Mesendoderm (in vitro differentiated cells): ENCODE results near the gene ATP5F1E.
"Not testable (repeated sequence)": the region's sequence is repeated elsewhere in the genome, so short reads cannot be mapped to it uniquely, and the experiment has no call there.

ENCODE experiments used
- DNase-seq: peaks from one replicate; pipeline ENCODE4 v3.0.0; 2013
- H2AK5ac ChIP-seq: 2 replicates; pipeline ENCODE4 v1.6.1; 2013; ENCODE audit warnings: low read length, inconsistent platforms
- H2BK120ac ChIP-seq: 2 replicates; pipeline ENCODE4 v1.6.1; 2013; ENCODE audit warnings: low read depth, mild to moderate bottlenecking, low read length, moderate library complexity, mixed read lengths
- H2BK15ac ChIP-seq: replicated peaks from 2 replicates; pipeline ENCODE4 v1.6.1; 2013; ENCODE audit warnings: low read depth, mild to moderate bottlenecking, moderate library complexity
- H2BK5ac ChIP-seq: 2 replicates; pipeline ENCODE4 v1.6.1; 2013; ENCODE audit warnings: low read length, inconsistent platforms
- H3K18ac ChIP-seq: 2 replicates; pipeline ENCODE4 v1.6.1; 2013; ENCODE audit warnings: mild to moderate bottlenecking, low read length, mixed read lengths
- H3K23ac ChIP-seq: one replicate; pipeline ENCODE4 v1.6.1; 2013; ENCODE audit warnings: low read length
- H3K27ac ChIP-seq: 2 replicates; pipeline ENCODE4 v1.5.1; 2013; ENCODE audit warnings: low read depth, mild to moderate bottlenecking, inconsistent platforms, low read length, moderate library complexity
- H3K27me3 ChIP-seq: 2 replicates; pipeline ENCODE4 v1.6.1; 2013; ENCODE audit warnings: low read length, control low read depth, mild to moderate bottlenecking, inconsistent platforms; ENCODE audit not compliant: insufficient read depth, poor library complexity
- H3K36me3 ChIP-seq: 2 replicates; pipeline ENCODE4 v1.6.1; 2013; ENCODE audit warnings: low read length, inconsistent platforms; ENCODE audit not compliant: control insufficient read depth, insufficient read depth
- H3K4ac ChIP-seq: one replicate; pipeline ENCODE4 v1.6.1; 2013; ENCODE audit warnings: low read depth, mild to moderate bottlenecking, low read length, moderate library complexity
- H3K4me1 ChIP-seq: 2 replicates; pipeline ENCODE4 v1.6.1; 2013; ENCODE audit warnings: low read depth, low read length, inconsistent platforms; ENCODE audit not compliant: control insufficient read depth
- H3K4me2 ChIP-seq: 2 replicates; pipeline ENCODE4 v1.6.1; 2013; ENCODE audit warnings: low read length
- H3K4me3 ChIP-seq: 2 replicates; pipeline ENCODE4 v1.5.1; 2013; ENCODE audit warnings: mild to moderate bottlenecking, low read length
- H3K56ac ChIP-seq: one replicate; pipeline ENCODE4 v1.6.1; 2013; ENCODE audit warnings: low read length
- H3K79me1 ChIP-seq: 2 replicates; pipeline ENCODE4 v1.6.1; 2013; ENCODE audit warnings: low read length, inconsistent platforms
- H3K79me2 ChIP-seq: 2 replicates; pipeline ENCODE4 v1.6.1; 2013; ENCODE audit warnings: mild to moderate bottlenecking, low read length; ENCODE audit not compliant: control insufficient read depth, insufficient read depth
- H3K9ac ChIP-seq: 2 replicates; pipeline ENCODE4 v1.6.1; 2013; ENCODE audit warnings: low read length, inconsistent platforms
- H4K5ac ChIP-seq: one replicate; pipeline ENCODE4 v1.6.1; 2013; ENCODE audit warnings: low read length
- H4K8ac ChIP-seq: one replicate; pipeline ENCODE4 v1.6.1; 2013; ENCODE audit warnings: low read depth, mild to moderate bottlenecking, control low read depth, low read length, moderate library complexity
- WGBS: extraction: QIAGEN DNeasy Blood & Tissue Kit; methylation state at CpG from one replicate; pipeline ENCODE4 v1.1.7; 2013; ENCODE audit warnings: low lambda C conversion rate, missing lambda C conversion rate; ENCODE audit not compliant: insufficient coverage; ENCODE audit errors: extremely low coverage; 5-methylcytosine and 5-hydroxymethylcytosine counted together

Gene ATP5F1E

GRCh38 chr20:58986968-58987517 is 45.1 kb downstream of the ATP5F1E start:
- Histone ChIP-seq H3K9ac (no peak overlapping the region), H3K4me2 (no peak overlapping the region), H3K27me3 (no peaks in the 10 kb centered on the region), H3K79me1 (peaks cover 26% of the 10 kb centered on the region), H3K23ac (no peak overlapping the region), H3K4me3 (no peak overlapping the region), H2BK15ac (no peak overlapping the region), H3K27ac (no peak overlapping the region), H3K79me2 (peaks cover 30% of the 10 kb centered on the region), H2BK120ac (no peak overlapping the region), H3K18ac (no peak overlapping the region), H3K56ac (no peak overlapping the region), H3K36me3 (peaks cover 20% of the 10 kb centered on the region), H2AK5ac (no peak overlapping the region), H3K4me1 (peaks cover 8% of the 10 kb centered on the region), H4K5ac (no peak overlapping the region), H3K4ac (no peak overlapping the region), H2BK5ac (no peak overlapping the region), H4K8ac (no peak overlapping the region)
- WGBS, result no CpG with 5 or more reads among the region's 8 CpGs
- no peak for DNase-seq

- Histone ChIP-seq H3K79me1 (peaks cover 26% of the 10 kb centered on the region), H2BK15ac (no peak overlapping the region), H3K9ac (no peak overlapping the region), H3K4me1 (peaks cover 8% of the 10 kb centered on the region), H3K4ac (no peak overlapping the region), H3K4me3 (no peak overlapping the region), H2BK120ac (no peak overlapping the region), H3K27me3 (no peaks in the 10 kb centered on the region), H4K5ac (no peak overlapping the region), H3K36me3 (peaks cover 16% of the 10 kb centered on the region), H2BK5ac (no peak overlapping the region), H2AK5ac (no peak overlapping the region), H3K79me2 (peaks cover 33% of the 10 kb centered on the region), H3K27ac (no peak overlapping the region), H3K23ac (no peak overlapping the region), H3K56ac (no peak overlapping the region), H3K4me2 (no peak overlapping the region), H4K8ac (no peak overlapping the region), H3K18ac (no peak overlapping the region)
- no peak for DNase-seq
- no CpG with 5 or more reads among the region's 9 CpGs for WGBS
These were observed 45.7 kb downstream of the ATP5F1E start for GRCh38 chr20:58986286-58986967.

- Histone ChIP-seq H4K5ac (no peak overlapping the region), H2BK5ac (no peak overlapping the region), H3K4me1 (peaks cover 8% of the 10 kb centered on the region), H3K4me3 (no peak overlapping the region), H3K9ac (no peak overlapping the region), H2BK120ac (no peak overlapping the region), H3K23ac (no peak overlapping the region), H3K56ac (no peak overlapping the region), H3K27ac (no peak overlapping the region), H2AK5ac (no peak overlapping the region), H3K27me3 (no peaks in the 10 kb centered on the region), H4K8ac (no peak overlapping the region), H3K79me2 (peaks cover 33% of the 10 kb centered on the region), H3K4me2 (no peak overlapping the region), H3K18ac (no peak overlapping the region), H2BK15ac (no peak overlapping the region), H3K36me3 (peaks cover 10% of the 10 kb centered on the region), H3K4ac (no peak overlapping the region), H3K79me1 (peaks cover 26% of the 10 kb centered on the region)
- no peak for DNase-seq
- WGBS, result 100% methylated on average over 1 of the region's 5 CpGs
These were observed 46.5 kb downstream of the ATP5F1E start for GRCh38 chr20:58985656-58986055.

- no peaks in the 10 kb centered on the region for H3K27me3 ChIP-seq
- no peak overlapping the region for H3K9ac ChIP-seq
- no peak overlapping the region for H3K23ac ChIP-seq
- H2BK120ac ChIP-seq, result no peak overlapping the region
- WGBS, result no CpG with 5 or more reads among the region's 6 CpGs
- H3K18ac ChIP-seq, result no peak overlapping the region
- peaks cover 8% of the 10 kb centered on the region for H3K4me1 ChIP-seq
- no peak for DNase-seq
- no peak overlapping the region for H2BK15ac ChIP-seq
- H2AK5ac ChIP-seq, result no peak overlapping the region
- peaks cover 8% of the 10 kb centered on the region for H3K36me3 ChIP-seq
- no peak overlapping the region for H3K56ac ChIP-seq
- H3K79me1 ChIP-seq, result peaks cover 26% of the 10 kb centered on the region
- peaks cover 33% of the 10 kb centered on the region for H3K79me2 ChIP-seq
- H3K4me2 ChIP-seq, result no peak overlapping the region
- no peak overlapping the region for H2BK5ac ChIP-seq
- H3K27ac ChIP-seq, result no peak overlapping the region
- no peak overlapping the region for H3K4me3 ChIP-seq
- no peak overlapping the region for H4K8ac ChIP-seq
- H4K5ac ChIP-seq, result no peak overlapping the region
- no peak overlapping the region for H3K4ac ChIP-seq
These were observed 47.4 kb downstream of the ATP5F1E start for GRCh38 chr20:58984691-58985090.

- Histone ChIP-seq H3K79me1 (peaks cover 26% of the 10 kb centered on the region), H3K79me2 (peaks cover 33% of the 10 kb centered on the region), H3K4me1 (peaks cover 13% of the 10 kb centered on the region)
- H3K18ac ChIP-seq, H3K4me2 ChIP-seq, H3K27ac ChIP-seq, H3K4ac ChIP-seq, H2BK5ac ChIP-seq, H2BK120ac ChIP-seq, DNase-seq, H3K4me3 ChIP-seq, H2BK15ac ChIP-seq, H4K8ac ChIP-seq, H3K9ac ChIP-seq, H3K27me3 ChIP-seq, H4K5ac ChIP-seq, H3K23ac ChIP-seq, H3K56ac ChIP-seq, H2AK5ac ChIP-seq, H3K36me3 ChIP-seq: not testable (repeated sequence)
- no CpG with 5 or more reads among the region's 12 CpGs for WGBS
These were observed 49.0 kb downstream of the ATP5F1E start for GRCh38 chr20:58983115-58983468.
